ENCODE measurements around the gene PECR.

- TF ChIP-seq, protein P1, sequence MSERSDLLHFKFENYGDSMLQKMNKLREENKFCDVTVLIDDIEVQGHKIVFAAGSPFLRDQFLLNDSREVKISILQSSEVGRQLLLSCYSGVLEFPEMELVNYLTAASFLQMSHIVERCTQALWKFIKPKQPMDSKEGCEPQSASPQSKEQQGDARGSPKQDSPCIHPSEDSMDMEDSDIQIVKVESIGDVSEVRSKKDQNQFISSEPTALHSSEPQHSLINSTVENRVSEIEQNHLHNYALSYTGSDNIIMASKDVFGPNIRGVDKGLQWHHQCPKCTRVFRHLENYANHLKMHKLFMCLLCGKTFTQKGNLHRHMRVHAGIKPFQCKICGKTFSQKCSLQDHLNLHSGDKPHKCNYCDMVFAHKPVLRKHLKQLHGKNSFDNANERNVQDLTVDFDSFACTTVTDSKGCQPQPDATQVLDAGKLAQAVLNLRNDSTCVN (tag by site-specific recombination; optimal IDR thresholded peaks at IDR 0.05), result no peak
- TF ChIP-seq, protein P2, sequence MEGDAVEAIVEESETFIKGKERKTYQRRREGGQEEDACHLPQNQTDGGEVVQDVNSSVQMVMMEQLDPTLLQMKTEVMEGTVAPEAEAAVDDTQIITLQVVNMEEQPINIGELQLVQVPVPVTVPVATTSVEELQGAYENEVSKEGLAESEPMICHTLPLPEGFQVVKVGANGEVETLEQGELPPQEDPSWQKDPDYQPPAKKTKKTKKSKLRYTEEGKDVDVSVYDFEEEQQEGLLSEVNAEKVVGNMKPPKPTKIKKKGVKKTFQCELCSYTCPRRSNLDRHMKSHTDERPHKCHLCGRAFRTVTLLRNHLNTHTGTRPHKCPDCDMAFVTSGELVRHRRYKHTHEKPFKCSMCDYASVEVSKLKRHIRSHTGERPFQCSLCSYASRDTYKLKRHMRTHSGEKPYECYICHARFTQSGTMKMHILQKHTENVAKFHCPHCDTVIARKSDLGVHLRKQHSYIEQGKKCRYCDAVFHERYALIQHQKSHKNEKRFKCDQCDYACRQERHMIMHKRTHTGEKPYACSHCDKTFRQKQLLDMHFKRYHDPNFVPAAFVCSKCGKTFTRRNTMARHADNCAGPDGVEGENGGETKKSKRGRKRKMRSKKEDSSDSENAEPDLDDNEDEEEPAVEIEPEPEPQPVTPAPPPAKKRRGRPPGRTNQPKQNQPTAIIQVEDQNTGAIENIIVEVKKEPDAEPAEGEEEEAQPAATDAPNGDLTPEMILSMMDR (tag by site-specific recombination; IDR thresholded peaks at IDR 0.05), result no peak
- TF ChIP-seq, protein P3, sequence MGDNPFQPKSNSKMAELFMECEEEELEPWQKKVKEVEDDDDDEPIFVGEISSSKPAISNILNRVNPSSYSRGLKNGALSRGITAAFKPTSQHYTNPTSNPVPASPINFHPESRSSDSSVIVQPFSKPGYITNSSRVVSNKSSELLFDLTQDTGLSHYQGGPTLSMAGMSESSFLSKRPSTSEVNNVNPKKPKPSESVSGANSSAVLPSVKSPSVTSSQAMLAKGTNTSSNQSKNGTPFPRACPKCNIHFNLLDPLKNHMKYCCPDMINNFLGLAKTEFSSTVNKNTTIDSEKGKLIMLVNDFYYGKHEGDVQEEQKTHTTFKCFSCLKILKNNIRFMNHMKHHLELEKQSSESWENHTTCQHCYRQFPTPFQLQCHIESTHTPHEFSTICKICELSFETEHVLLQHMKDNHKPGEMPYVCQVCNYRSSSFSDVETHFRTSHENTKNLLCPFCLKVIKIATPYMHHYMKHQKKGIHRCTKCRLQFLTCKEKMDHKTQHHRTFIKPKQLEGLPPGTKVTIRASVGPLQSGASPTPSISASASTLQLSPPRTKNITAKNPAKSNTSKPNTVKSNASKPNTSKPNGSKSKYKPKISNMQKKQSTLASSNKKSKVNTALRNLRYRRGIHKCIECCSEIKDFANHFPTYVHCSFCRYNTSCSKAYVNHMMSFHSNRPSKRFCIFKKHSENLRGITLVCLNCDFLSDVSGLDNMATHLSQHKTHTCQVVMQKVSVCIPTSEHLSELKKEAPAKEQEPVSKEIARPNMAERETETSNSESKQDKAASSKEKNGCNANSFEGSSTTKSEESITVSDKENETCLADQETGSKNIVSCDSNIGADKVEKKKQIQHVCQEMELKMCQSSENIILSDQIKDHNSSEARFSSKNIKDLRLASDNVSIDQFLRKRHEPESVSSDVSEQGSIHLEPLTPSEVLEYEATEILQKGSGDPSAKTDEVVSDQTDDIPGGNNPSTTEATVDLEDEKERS (tag by site-specific recombination; IDR thresholded peaks at IDR 0.05), result no peak
Measured at GRCh38 chr2:215997219-215997618, 84.4 kb downstream of the PECR start.
